ENCODE data around the gene SLC8A1. TPM values are rescaled to one million over a fixed set of nuclear protein-coding genes. Genes with fewer than 3 reads are reported as not detected.

The SLC8A1 gene
- total RNA-seq, 1 donor from 2014 or later, result 53.8 TPM

DNA sequence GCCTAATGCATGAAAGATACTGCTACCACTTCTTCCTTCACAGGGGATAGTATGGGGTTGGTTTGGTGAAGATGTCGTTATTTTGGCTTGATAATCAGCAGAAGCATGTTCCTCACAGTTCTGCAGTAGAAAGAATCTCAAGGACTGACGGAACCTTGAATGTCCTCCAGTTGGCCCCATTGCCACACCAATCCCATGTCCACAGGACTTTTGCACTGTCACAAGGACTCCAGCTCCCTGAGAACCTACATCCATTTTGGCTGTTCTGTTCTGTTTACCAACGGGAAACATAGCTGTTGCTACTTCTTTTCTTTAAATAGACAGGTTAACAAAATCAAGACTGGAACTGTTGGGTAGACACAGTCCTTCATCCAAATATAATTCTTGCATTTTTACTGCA lies 270.0 kb downstream of the SLC8A1 start:
- DNase-seq (no peak), ATAC-seq (no peak)
- H3K4me3 ChIP-seq, result no peak overlapping the region
- intact Hi-C loops (cut with DNase I), result no loop called here
- no peaks in the 10 kb centered on the region for H3K36me3 ChIP-seq
- H3K27me3 ChIP-seq, result no peaks in the 10 kb centered on the region
- no peak overlapping the region for H3K27ac ChIP-seq
- TF ChIP-seq, protein P1, sequence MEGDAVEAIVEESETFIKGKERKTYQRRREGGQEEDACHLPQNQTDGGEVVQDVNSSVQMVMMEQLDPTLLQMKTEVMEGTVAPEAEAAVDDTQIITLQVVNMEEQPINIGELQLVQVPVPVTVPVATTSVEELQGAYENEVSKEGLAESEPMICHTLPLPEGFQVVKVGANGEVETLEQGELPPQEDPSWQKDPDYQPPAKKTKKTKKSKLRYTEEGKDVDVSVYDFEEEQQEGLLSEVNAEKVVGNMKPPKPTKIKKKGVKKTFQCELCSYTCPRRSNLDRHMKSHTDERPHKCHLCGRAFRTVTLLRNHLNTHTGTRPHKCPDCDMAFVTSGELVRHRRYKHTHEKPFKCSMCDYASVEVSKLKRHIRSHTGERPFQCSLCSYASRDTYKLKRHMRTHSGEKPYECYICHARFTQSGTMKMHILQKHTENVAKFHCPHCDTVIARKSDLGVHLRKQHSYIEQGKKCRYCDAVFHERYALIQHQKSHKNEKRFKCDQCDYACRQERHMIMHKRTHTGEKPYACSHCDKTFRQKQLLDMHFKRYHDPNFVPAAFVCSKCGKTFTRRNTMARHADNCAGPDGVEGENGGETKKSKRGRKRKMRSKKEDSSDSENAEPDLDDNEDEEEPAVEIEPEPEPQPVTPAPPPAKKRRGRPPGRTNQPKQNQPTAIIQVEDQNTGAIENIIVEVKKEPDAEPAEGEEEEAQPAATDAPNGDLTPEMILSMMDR (IDR thresholded peaks at IDR 0.05), result no peak
- no peaks in the 10 kb centered on the region for H3K9me3 ChIP-seq
- no peaks in the 10 kb centered on the region for H3K4me1 ChIP-seq

DNA sequence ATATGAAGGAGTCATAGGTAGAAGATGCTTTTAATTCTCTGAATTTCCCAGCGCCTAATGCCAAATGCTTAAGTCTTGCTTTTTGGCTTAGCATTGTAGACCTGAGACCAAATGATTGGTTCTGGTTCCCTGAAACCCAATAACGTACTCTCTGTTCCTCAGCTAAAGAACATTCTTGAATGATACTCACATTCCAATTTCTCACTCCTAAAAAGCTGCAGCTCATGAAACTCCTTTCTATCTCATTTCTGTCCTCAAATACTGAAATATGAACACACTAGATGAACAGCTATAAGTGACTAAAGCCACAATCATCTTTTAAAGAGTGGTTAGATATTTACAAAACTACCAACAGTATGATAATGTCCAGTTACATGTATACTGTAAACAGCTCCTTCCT lies 272.1 kb downstream of the SLC8A1 start:
- intact Hi-C loops (cut with DNase I), result no loop called here
- no peaks in the 10 kb centered on the region for H3K36me3 ChIP-seq
- H3K4me1 ChIP-seq, result no peaks in the 10 kb centered on the region
- H3K4me3 ChIP-seq, result no peak overlapping the region
- H3K27ac ChIP-seq, result no peak overlapping the region
- no peaks in the 10 kb centered on the region for H3K9me3 ChIP-seq
- DNase-seq (no peak), ATAC-seq (no peak)
- TF ChIP-seq, protein P1 (IDR thresholded peaks at IDR 0.05), result no peak
- no peaks in the 10 kb centered on the region for H3K27me3 ChIP-seq

DNA sequence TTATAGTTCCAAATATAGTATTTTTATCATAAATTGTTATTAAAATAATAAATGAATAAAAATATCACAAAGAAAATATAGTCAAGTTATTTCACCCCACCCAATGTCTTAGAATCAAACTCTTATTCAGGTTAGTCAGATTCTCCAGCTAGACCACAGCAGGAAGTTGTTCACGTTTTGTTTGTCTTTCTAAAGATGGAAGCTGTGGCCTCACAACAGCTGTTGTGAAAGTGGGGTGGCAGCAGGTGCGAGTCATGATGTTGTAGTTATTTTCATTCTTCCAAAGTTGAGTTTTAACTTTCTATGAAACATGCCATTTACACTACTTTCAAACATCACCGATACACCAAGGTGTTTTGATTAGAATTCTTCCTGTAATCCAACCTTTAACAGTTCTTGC lies 272.9 kb downstream of the SLC8A1 start:
- H3K36me3 ChIP-seq, result no peaks in the 10 kb centered on the region
- H3K4me3 ChIP-seq, result no peak overlapping the region
- DNase-seq, result no peak
- TF ChIP-seq, protein P1 (IDR thresholded peaks at IDR 0.05), result no peak
- H3K4me1 ChIP-seq, result no peaks in the 10 kb centered on the region
- intact Hi-C loops (cut with DNase I), result no loop called here
- ATAC-seq, result no peak
- no peaks in the 10 kb centered on the region for H3K27me3 ChIP-seq
- H3K27ac ChIP-seq, result no peak overlapping the region
- H3K9me3 ChIP-seq, result no peaks in the 10 kb centered on the region

DNA sequence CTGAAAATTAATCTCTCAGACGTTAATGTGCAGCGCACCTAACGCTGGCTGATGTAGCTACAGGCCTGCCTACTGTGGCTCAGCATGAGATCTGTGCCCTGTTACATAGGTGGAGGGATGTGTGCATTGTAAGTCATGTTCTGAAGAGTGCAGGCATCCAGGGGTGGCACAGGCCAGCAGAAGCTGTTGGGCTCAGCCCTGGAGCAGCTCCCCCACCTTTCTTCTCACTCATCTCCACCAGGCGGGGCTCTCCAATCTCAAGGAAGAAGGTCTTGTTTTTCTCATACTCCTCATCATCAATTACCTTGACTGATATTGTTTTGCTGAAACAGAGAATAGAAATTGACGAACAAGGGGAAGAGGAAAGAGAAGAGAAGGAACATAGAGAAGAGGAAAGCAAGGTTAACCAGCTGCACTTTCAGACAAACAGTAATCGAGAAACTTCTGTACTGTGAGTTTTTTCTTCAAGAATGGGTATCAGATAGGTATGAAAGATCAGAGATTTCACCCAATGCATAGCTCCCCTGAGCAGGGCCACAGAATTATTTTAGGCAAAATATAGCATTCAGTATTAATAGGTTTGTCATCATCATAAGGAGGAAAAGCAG lies 273.6 kb downstream of the SLC8A1 start:
- Histone ChIP-seq H3K36me3 (no peaks in the 10 kb centered on the region), H3K9me3 (no peaks in the 10 kb centered on the region), H3K27me3 (no peaks in the 10 kb centered on the region), H3K4me1 (no peaks in the 10 kb centered on the region), H3K27ac (no peak overlapping the region), H3K4me3 (no peak overlapping the region)
- ATAC-seq (no peak), DNase-seq (no peak)
- intact Hi-C loops (cut with DNase I), result no loop called here
- TF ChIP-seq, protein P1 (IDR thresholded peaks at IDR 0.05), result no peak

DNA sequence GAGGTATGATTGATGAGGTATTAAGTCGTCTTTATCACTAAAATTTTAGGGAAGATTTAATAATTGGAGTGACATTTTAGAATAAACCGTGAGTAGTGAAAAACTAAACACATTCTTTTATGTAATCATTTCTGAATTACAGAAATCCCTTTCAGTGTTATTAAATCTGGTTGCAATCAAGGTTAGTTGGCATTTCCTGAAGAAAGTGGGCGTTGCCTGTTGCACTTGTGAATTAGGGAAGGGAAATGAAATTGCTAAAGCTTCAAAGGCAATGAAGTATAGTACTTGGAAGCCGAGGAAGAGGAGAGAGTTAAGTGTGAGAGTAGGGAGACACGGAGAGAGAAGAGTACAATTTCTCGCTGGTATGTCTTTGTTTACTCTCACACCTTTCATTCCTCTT lies 274.5 kb downstream of the SLC8A1 start:
- Histone ChIP-seq H3K27ac (no peak overlapping the region), H3K4me1 (no peaks in the 10 kb centered on the region), H3K4me3 (no peak overlapping the region), H3K9me3 (no peaks in the 10 kb centered on the region), H3K27me3 (no peaks in the 10 kb centered on the region), H3K36me3 (no peaks in the 10 kb centered on the region)
- ATAC-seq (no peak), DNase-seq (no peak)
- TF ChIP-seq, protein P1 (IDR thresholded peaks at IDR 0.05), result no peak
- intact Hi-C loops (cut with DNase I), result no loop called here

DNA sequence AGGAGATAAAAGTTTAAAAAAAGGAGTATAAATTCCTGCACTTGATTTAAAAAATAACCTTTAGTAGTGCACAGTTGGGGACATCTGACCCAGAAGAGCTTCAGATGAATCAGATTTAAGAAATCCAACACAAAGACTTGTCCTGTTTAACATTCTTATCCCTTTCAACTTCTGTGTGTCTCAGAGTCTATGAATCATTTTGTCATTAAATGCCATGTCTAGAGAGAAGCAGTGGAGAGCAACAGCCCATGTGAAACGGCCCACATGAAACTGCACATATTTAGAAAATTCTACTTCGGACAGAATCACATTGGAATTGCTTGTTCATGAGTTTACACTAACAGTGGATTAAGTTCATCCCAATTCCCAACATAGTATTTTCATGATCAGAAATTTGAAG lies 278.6 kb downstream of the SLC8A1 start:
- H3K4me1 ChIP-seq, result no peaks in the 10 kb centered on the region
- no peak overlapping the region for H3K4me3 ChIP-seq
- ATAC-seq (no peak), DNase-seq (no peak)
- no peaks in the 10 kb centered on the region for H3K27me3 ChIP-seq
- intact Hi-C loops (cut with DNase I), result no loop called here
- TF ChIP-seq, protein P1 (IDR thresholded peaks at IDR 0.05), result no peak
- no peaks in the 10 kb centered on the region for H3K36me3 ChIP-seq
- no peak overlapping the region for H3K27ac ChIP-seq
- H3K9me3 ChIP-seq, result no peaks in the 10 kb centered on the region
